Measurements from ENCODE around the gene NCS1.

NCS1 gene

GRCh38 chr9:130262061-130262745 lies 90.0 kb downstream of the NCS1 start:
- intact Hi-C loops (cut with DNase I; ENCODE audit: low total_unique reads) = no loop called here
- TF ChIP-seq CTCF (IDR thresholded peaks at IDR 0.05) = no peak
- H3K4me3 ChIP-seq = no peak overlapping the region

GRCh38 chr9:130262771-130263170 lies 90.6 kb downstream of the NCS1 start:
- peaks cover 0 to 15% (median 10%) of the 10 kb centered on the region in 4 donors for H3K4me1 ChIP-seq
- intact Hi-C loops (cut with DNase I; ENCODE audit: low total_unique reads) = no loop called here
- no peak overlapping the region for H3K4me3 ChIP-seq
- no peak overlapping the region for H3K27ac ChIP-seq
- H3K27me3 ChIP-seq = peaks cover 0 to 74% of the 10 kb centered on the region in 2 donors
- TF ChIP-seq CTCF (IDR thresholded peaks at IDR 0.05) = no peak
- no peaks in the 10 kb centered on the region for H3K36me3 ChIP-seq
- no peaks in the 10 kb centered on the region for H3K9me3 ChIP-seq
- DNase-seq = peak; percentile 11 to 48

More at GRCh38 chr9:130262061-130262745, 90.0 kb downstream of the NCS1 start:
- peaks cover 0 to 15% (median 10%) of the 10 kb centered on the region in 4 donors for H3K4me1 ChIP-seq
- DNase-seq = peak; percentile 4 to 38
- H3K27me3 ChIP-seq = peaks cover 0 to 70% of the 10 kb centered on the region in 2 donors
- no peaks in the 10 kb centered on the region for H3K9me3 ChIP-seq
- no peak overlapping the region for H3K27ac ChIP-seq
- no peaks in the 10 kb centered on the region for H3K36me3 ChIP-seq

GRCh38 chr9:130263601-130264413 lies 91.6 kb downstream of the NCS1 start:
- Histone ChIP-seq H3K9me3 (no peaks in the 10 kb centered on the region), H3K27ac (no peak overlapping the region), H3K4me3 (no peak overlapping the region), H3K36me3 (no peaks in the 10 kb centered on the region), H3K4me1 (peaks cover 0 to 21% (median 10%) of the 10 kb centered on the region in 4 donors), H3K27me3 (peaks cover 0 to 83% of the 10 kb centered on the region in 2 donors)
- no peak for TF ChIP-seq CTCF (IDR thresholded peaks at IDR 0.05)
- DNase-seq = peak; percentile 19 to 56
- intact Hi-C loops (cut with DNase I; ENCODE audit: low total_unique reads) = no loop called here

GRCh38 chr9:130264414-130265350 lies 92.5 kb downstream of the NCS1 start:
- Histone ChIP-seq H3K27ac (no peak overlapping the region), H3K36me3 (no peaks in the 10 kb centered on the region), H3K4me3 (peak overlapping the region; percentile 44 to 49), H3K27me3 (peaks cover 0 to 83% of the 10 kb centered on the region in 2 donors), H3K4me1 (peaks cover 0 to 21% (median 10%) of the 10 kb centered on the region in 4 donors), H3K9me3 (no peaks in the 10 kb centered on the region)
- intact Hi-C loops (cut with DNase I; ENCODE audit: low total_unique reads) = no loop called here
- DNase-seq = peak; percentile 18 to 65
- no peak for TF ChIP-seq CTCF (IDR thresholded peaks at IDR 0.05)

Data from tibial artery (tissue), 4 donors.